ENCODE data around the gene CBX8. TPM values are rescaled to one million over a fixed set of nuclear protein-coding genes. Genes with fewer than 3 reads are reported as not detected.

Gene CBX8
- total and polyA plus RNA-seq, 2 of the 13 experiments (the other 11 are each of a cell fraction or from before 2014, with no cell fraction given) = 0.34 to 12.6 TPM

DNA sequence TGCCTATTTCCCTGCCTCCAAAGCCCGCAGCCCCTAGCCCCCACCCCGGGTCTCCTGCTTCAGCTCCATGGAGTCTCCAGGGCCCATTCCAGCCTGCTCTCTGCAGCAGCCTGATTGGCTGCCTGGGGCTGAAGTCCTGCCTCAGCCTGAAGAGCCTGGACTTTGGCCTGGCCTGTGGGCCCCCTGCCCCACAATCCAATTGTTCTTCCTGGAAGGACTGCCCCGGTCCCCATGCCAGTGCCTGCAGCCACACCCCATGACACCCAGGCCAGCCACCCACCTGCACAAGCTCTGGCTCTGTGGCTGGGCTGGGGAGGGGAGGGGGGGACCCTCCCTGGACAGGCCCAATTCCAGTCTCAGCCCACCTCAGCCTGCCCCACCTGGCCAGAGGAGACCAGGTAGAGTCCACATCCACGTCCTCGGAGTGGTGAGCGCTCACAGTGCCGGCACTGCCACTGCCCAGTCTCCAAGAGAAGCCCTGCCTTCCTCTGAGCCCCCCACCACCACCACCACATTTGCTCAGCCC is 53.9 kb downstream of the CBX8 start (continued):
- TF ChIP-seq, protein P1, sequence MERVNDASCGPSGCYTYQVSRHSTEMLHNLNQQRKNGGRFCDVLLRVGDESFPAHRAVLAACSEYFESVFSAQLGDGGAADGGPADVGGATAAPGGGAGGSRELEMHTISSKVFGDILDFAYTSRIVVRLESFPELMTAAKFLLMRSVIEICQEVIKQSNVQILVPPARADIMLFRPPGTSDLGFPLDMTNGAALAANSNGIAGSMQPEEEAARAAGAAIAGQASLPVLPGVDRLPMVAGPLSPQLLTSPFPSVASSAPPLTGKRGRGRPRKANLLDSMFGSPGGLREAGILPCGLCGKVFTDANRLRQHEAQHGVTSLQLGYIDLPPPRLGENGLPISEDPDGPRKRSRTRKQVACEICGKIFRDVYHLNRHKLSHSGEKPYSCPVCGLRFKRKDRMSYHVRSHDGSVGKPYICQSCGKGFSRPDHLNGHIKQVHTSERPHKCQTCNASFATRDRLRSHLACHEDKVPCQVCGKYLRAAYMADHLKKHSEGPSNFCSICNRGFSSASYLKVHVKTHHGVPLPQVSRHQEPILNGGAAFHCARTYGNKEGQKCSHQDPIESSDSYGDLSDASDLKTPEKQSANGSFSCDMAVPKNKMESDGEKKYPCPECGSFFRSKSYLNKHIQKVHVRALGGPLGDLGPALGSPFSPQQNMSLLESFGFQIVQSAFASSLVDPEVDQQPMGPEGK (CRISPR knock-in tag; IDR thresholded peaks at IDR 0.05) = peak; percentile 97
- TF ChIP-seq ETV6 (CRISPR knock-in tag; conservative IDR thresholded peaks at IDR 0.05) = peak; percentile 58; the same call in 1 of the 2 replicates
- TF ChIP-seq POLR2G (IDR thresholded peaks at IDR 0.05; ENCODE audit: low read depth, low read length) = peak; percentile 53; the same call in 1 of the 2 replicates
- TF ChIP-seq, protein P2, sequence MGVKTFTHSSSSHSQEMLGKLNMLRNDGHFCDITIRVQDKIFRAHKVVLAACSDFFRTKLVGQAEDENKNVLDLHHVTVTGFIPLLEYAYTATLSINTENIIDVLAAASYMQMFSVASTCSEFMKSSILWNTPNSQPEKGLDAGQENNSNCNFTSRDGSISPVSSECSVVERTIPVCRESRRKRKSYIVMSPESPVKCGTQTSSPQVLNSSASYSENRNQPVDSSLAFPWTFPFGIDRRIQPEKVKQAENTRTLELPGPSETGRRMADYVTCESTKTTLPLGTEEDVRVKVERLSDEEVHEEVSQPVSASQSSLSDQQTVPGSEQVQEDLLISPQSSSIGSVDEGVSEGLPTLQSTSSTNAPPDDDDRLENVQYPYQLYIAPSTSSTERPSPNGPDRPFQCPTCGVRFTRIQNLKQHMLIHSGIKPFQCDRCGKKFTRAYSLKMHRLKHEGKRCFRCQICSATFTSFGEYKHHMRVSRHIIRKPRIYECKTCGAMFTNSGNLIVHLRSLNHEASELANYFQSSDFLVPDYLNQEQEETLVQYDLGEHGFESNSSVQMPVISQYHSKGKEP (CRISPR knock-in tag; IDR thresholded peaks at IDR 0.05) = no peak
- TF ChIP-seq, protein P3, sequence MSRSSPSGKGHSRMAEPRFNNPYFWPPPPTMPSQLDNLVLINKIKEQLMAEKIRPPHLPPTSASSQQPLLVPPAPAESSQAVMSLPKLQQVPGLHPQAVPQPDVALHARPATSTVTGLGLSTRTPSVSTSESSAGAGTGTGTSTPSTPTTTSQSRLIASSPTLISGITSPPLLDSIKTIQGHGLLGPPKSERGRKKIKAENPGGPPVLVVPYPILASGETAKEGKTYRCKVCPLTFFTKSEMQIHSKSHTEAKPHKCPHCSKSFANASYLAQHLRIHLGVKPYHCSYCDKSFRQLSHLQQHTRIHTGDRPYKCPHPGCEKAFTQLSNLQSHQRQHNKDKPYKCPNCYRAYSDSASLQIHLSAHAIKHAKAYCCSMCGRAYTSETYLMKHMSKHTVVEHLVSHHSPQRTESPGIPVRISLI (CRISPR knock-in tag; IDR thresholded peaks at IDR 0.05; ENCODE audit: borderline replicate concordance) = no peak
- TF ChIP-seq ATF7-NPFF (CRISPR knock-in tag; IDR thresholded peaks at IDR 0.05; ENCODE audit: low read depth) = peak; percentile 69; the same call in 1 of the 2 replicates
- TF ChIP-seq CEBPB (IDR thresholded peaks at IDR 0.05; ENCODE audit: borderline replicate concordance, low read depth, low read length) = no peak
- TF ChIP-seq, protein P4, sequence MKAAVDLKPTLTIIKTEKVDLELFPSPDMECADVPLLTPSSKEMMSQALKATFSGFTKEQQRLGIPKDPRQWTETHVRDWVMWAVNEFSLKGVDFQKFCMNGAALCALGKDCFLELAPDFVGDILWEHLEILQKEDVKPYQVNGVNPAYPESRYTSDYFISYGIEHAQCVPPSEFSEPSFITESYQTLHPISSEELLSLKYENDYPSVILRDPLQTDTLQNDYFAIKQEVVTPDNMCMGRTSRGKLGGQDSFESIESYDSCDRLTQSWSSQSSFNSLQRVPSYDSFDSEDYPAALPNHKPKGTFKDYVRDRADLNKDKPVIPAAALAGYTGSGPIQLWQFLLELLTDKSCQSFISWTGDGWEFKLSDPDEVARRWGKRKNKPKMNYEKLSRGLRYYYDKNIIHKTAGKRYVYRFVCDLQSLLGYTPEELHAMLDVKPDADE (CRISPR knock-in tag; IDR thresholded peaks at IDR 0.05) = no peak
- TF ChIP-seq, protein P5, sequence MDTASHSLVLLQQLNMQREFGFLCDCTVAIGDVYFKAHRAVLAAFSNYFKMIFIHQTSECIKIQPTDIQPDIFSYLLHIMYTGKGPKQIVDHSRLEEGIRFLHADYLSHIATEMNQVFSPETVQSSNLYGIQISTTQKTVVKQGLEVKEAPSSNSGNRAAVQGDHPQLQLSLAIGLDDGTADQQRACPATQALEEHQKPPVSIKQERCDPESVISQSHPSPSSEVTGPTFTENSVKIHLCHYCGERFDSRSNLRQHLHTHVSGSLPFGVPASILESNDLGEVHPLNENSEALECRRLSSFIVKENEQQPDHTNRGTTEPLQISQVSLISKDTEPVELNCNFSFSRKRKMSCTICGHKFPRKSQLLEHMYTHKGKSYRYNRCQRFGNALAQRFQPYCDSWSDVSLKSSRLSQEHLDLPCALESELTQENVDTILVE (CRISPR knock-in tag; IDR thresholded peaks at IDR 0.05) = peak; percentile 58; the same call in 1 of the 2 replicates
- TF ChIP-seq ZBTB1 (CRISPR knock-in tag; IDR thresholded peaks at IDR 0.05; ENCODE audit: borderline replicate concordance) = no peak
- TF ChIP-seq ZNF83 (CRISPR knock-in tag; IDR thresholded peaks at IDR 0.05; ENCODE audit: borderline replicate concordance) = no peak
- TF ChIP-seq HHEX (CRISPR knock-in tag; IDR thresholded peaks at IDR 0.05) = no peak
- TF ChIP-seq, protein P6, sequence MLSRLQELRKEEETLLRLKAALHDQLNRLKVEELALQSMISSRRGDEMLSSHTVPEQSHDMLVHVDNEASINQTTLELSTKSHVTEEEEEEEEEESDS (CRISPR knock-in tag; IDR thresholded peaks at IDR 0.05; ENCODE audit: borderline replicate concordance) = no peak
- no peak for TF ChIP-seq FIP1L1 (IDR thresholded peaks at IDR 0.05; ENCODE audit: borderline replicate concordance, insufficient read depth, low read depth, low read length)
- TF ChIP-seq, protein P7, sequence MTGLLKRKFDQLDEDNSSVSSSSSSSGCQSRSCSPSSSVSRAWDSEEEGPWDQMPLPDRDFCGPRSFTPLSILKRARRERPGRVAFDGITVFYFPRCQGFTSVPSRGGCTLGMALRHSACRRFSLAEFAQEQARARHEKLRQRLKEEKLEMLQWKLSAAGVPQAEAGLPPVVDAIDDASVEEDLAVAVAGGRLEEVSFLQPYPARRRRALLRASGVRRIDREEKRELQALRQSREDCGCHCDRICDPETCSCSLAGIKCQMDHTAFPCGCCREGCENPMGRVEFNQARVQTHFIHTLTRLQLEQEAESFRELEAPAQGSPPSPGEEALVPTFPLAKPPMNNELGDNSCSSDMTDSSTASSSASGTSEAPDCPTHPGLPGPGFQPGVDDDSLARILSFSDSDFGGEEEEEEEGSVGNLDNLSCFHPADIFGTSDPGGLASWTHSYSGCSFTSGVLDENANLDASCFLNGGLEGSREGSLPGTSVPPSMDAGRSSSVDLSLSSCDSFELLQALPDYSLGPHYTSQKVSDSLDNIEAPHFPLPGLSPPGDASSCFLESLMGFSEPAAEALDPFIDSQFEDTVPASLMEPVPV (CRISPR knock-in tag; IDR thresholded peaks at IDR 0.05) = no peak
- no peak for TF ChIP-seq GABPA (IDR thresholded peaks at IDR 0.05; ENCODE audit: low read depth, low read length)
- TF ChIP-seq GABPA (CRISPR knock-in tag; IDR thresholded peaks at IDR 0.05; ENCODE audit: low read depth) = peak; percentile 70
- no peak for TF ChIP-seq ZNF17 (CRISPR knock-in tag; IDR thresholded peaks at IDR 0.05)
- no peak for TF ChIP-seq ZNF468 (CRISPR knock-in tag; IDR thresholded peaks at IDR 0.05)
- 0 out of 2 replicates have a peak, but pooled peaks have one; percentile 22 for TF ChIP-seq SALL2 (CRISPR knock-in tag; IDR thresholded peaks at IDR 0.05)
- no peak; the same call in 1 of the 2 replicates for TF ChIP-seq SMC3 (IDR thresholded peaks at IDR 0.05; ENCODE audit: low read length)

Measured in HepG2 (cell line).